Ramos (cell line): Measurements from ENCODE around the gene MICAL3.

ENCODE experiments used
- in situ Hi-C: fragments of 300-500 bp; cut with MboI; formaldehyde crosslinking; loops from one replicate; pipeline ENCODE4 v1.14.3; 2022; ENCODE audit warnings: low sequenced_read_pairs; ENCODE audit not compliant: unreplicated experiment

MICAL3 gene

DNA sequence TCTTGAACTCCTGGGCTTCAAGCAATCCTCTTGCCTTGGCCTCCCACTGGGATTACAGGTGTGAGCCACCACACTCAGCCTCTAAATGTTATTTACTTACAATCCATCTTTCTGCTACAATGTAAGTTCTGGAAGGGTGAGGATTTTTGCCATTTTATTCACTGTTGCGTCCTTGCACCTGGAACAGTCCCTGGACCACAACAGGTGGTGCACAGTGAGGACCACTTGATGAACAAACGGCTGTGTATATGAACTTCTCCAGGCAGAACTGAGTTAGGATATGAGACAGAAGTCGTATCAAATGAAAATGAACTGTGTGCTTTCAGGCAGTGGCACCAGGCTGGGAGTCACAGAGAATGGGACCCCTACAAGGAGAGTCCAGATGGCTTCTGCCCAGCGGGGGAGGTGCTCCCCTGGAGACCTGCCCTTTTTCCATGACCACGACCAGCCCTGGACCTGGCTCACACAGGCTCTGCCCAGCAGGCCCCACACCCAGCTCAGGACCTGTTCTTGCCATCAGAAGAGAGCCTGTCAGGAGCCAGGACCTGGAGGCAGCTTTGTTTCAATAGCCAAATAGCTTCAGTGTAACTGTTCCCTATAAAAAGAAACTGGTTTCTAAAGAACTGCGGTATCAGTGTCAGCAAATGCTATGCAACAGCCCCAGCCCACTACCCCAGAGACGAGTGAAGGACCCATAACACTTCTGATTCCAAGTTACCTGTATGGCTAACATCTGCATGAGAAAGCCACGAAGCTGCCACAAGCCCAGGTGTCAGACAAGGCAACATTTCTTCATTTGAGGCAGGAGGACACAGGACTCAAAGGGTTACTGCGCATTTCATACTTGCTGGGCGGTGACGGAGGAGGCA, 104.9 kb downstream of the MICAL3 start:
- in situ Hi-C loops = no loop called here

GRCh38 chr22:17918840-17919239, 105.5 kb downstream of the MICAL3 start:
- in situ Hi-C loops = no loop called here

- in situ Hi-C loops = no loop called here
These were observed 106.8 kb downstream of the MICAL3 start for GRCh38 chr22:17917490-17917983.

GRCh38 chr22:17916226-17916889, 108.0 kb downstream of the MICAL3 start:
- in situ Hi-C loops = no loop called here

- in situ Hi-C loops = no loop called here
These were observed 108.7 kb downstream of the MICAL3 start for GRCh38 chr22:17915676-17916075.

- in situ Hi-C loops = no loop called here
These were observed 109.2 kb downstream of the MICAL3 start for GRCh38 chr22:17915188-17915587.

GRCh38 chr22:17914474-17914873, 109.9 kb downstream of the MICAL3 start:
- in situ Hi-C loops = no loop called here

- in situ Hi-C loops = no loop called here
These were observed 110.5 kb downstream of the MICAL3 start for GRCh38 chr22:17913801-17914347.

DNA sequence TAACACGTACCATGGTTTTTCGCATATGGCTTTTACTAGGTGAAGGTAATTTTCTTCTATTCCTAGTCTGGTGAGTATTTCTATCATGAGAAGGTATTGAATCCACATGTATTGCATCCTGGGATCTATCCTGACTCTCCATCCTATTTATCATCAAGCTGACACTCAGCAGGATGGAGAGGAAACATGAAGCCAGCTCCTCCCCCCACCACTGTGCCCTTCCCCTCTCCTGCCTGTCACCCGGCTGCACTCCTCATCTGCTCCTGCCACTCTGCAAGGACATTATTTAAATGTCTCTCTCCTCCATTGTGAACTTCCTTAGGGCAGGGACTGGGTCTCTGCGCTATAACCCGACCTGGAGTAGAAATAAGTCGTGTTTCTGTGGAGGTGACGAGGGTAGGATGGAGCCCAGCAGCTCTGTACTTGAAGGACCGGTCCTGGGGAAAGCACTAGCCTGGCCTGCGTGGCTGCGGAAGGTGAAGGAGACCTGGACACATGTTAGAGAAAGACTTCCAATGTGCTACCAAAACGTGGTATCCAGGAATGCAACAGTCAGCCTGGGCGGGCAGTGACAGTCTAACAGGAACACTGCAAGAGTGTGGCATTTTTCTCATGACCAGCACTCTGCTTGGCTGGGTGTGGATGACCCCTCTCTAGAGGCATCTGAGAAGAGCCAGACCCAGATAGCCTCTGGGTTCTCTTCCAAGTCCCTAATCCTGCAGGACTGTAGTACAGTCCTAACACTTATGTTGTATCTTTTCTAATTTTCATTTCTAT, 111.2 kb downstream of the MICAL3 start:
- in situ Hi-C loops = no loop called here

DNA sequence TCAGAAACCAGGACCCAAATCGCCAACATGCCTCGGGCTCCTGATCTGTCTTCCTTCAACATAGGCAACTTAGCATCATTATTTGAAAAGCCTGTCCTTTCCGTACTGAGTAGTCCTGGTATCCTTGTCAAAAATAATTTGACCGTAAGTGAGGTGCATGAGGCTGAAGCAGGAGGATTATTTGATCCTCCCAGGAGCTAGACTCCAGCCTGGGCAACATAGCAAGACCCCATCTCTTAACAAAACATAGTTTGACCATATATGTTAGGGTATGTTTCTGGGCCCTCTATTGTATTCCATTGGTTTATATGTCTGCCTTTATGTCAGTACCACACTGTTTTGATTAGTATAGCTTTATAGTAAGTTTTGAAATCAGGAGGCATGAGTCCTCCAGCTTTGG, 112.5 kb downstream of the MICAL3 start:
- in situ Hi-C loops = no loop called here

- in situ Hi-C loops = no loop called here
These were observed 113.1 kb downstream of the MICAL3 start for GRCh38 chr22:17911312-17911705.

GRCh38 chr22:17910561-17911311, 113.6 kb downstream of the MICAL3 start:
- in situ Hi-C loops = no loop called here

DNA sequence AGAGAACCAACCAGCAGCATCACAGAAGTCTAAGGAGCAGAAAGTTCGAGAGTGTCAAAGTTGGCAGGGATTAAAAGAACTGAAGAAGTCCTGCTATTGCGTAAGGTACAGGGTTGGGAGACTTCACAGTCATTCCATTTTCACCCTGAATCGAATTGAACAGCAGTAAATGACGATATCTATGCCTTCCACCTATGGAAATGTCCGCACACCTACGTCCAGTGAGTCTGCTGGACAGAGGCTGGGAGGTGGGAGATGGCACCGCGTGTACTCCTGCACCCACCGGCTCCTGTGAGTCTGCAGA, 116.7 kb downstream of the MICAL3 start:
- in situ Hi-C loops = no loop called here

DNA sequence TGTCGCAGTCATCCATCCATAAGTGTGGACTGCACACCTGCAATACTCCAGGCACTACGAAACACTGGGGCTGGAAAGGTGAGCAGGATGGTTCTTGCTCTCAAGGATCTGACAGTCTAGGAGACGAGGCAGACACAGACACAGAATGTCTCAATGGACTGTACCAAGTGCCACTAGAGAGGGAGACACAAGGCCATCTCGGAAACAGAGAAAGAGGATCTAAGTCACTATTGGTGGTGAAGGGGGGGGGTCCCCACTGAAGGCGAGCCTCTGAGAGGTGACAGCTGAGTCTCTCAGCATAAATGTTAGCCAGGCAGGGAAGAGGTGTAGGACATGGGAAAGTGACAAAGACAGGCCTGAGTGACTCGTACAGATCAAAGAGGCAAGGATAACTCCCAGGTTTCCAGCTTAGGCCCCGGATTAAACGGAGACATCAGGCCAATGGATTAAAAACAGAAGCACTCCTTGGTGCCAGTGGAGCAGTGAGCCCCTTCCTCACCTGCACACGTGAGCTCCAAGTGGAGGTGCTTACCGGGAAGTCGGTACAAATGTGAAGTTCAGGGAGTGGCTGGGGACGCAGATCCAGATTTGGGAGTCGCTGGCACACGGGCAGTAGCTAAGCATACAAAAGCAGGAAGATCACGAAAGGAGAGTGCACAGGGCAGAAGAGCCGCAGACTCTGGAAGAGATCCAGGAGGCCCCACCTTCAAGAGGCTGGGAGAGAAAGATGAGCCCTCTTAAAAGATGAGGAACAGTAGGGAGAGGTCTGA, 117.2 kb downstream of the MICAL3 start:
- in situ Hi-C loops = no loop called here

- in situ Hi-C loops = no loop called here
These were observed 118.9 kb downstream of the MICAL3 start for GRCh38 chr22:17905445-17905844.

- in situ Hi-C loops = no loop called here
These were observed 120.6 kb downstream of the MICAL3 start for GRCh38 chr22:17903564-17904295.

DNA sequence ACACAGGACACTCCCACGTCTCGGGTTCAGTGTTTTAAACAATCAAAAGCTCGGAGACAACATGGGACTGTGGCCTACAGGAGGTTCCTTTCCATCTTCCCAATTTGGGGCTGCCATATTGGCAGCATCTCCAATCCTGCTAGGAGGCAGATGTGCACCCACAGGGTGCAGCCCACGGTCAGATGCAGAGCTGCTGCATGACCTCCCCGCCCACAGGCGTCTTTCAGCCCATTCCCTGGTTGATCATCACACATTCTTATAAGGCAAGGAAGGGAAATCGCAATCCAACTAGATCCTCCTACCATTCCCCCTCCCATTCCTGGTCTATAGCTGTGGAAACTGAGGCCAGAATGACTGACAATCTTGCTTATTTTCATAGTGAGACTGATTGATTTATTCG, 121.4 kb downstream of the MICAL3 start:
- in situ Hi-C loops = no loop called here

- in situ Hi-C loops = no loop called here
These were observed 126.0 kb downstream of the MICAL3 start for GRCh38 chr22:17898375-17898774.

GRCh38 chr22:17897858-17898257, 126.5 kb downstream of the MICAL3 start:
- in situ Hi-C loops = no loop called here
